HG02970 (cell line): ENCODE data around the gene TMTC1.
"Not testable (repeated sequence)": the region's sequence is repeated elsewhere in the genome, so short reads cannot be mapped to it uniquely, and the experiment has no call there.

Experiments used
- ATAC-seq: cut with Tn5 transposase; IDR thresholded peaks from one replicate; pipeline ENCODE4 v1.9.1; 2021; ENCODE audit warnings: mild to moderate bottlenecking, moderate library complexity, moderate number of reproducible peaks; ENCODE audit not compliant: unreplicated experiment, low FRiP score

The TMTC1 gene

DNA sequence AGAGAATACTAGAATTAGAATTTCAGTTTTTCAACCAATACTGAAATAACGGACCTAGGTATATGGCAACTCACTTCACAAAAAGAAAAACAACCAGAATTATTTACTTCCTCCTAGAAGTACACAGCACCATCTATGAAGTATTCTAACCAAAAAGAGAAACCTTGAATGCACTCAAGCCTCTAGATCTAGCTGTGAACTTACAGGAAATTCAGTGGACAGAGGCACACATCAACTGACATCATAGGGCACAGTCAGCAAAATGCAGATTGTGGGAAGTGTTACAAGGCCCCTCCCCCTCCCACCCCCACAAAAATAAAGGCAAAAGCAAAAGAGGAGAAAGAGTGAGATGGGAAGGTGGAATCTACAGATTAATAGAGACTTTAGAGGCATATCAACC is 102.4 kb downstream of the TMTC1 start:
- ATAC-seq, result no peak

DNA sequence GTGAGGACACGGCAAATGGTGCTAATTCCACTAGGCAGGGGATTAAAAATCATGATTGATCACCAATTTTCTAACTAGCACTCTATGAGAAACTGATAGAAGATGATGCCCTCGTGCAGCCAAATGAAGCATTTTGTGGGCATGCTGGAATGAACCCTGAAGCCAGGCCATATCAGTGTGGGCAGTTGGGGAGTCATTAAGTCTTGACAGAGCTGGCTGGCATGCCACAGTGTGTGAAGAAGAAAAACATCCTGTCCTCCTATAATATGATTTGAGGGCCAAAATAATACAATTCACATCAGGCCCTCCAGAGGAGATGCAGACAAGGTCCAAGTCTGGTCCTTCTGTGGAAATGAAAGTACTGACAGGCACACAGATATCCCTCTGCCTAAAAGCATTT is 107.1 kb downstream of the TMTC1 start:
- ATAC-seq, result no peak

DNA sequence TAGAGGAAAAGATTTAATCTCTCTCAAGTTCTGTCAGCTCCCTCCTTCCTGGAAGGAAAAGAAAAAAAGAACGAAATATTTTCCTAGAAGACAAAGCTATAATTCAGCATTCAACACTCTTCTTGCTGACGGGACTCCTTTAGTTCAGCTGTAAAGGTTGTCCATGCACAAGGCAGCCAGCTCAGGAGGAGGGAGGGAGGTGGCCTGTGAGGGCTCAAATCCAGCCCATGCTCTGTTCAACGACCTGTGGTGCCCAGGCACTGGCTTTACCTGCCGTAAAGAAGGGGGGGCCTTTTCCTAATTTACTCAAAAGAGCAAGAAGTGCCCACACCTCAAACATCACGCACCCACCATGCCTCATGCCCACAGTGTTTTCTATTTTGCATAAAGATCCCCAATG is 109.3 kb downstream of the TMTC1 start:
- no peak for ATAC-seq

DNA sequence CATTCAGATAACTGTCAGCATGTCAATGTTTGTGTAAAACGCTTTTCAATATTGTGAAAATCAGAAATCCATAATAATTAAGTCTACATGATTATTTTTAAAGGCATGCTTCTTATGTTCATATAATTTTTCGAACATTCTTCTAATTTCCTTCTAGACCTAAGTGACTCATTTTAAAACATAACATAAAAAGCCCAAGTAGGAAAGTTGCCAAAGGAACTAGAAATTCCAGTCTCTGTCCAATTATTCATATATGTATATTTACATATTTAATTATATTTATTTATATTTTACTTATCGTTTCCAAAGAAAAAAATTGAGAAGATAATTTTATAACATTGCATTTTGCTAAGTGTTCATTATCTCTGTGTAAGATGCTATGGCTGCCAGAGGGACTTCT is 110.4 kb downstream of the TMTC1 start:
- ATAC-seq, result no peak

- no peak for ATAC-seq
Observed at GRCh38 chr12:29672580-29672979, 111.2 kb downstream of the TMTC1 start.

GRCh38 chr12:29671742-29672141 is 112.0 kb downstream of the TMTC1 start:
- no peak for ATAC-seq

GRCh38 chr12:29667011-29667410 is 116.7 kb downstream of the TMTC1 start:
- ATAC-seq, result no peak

DNA sequence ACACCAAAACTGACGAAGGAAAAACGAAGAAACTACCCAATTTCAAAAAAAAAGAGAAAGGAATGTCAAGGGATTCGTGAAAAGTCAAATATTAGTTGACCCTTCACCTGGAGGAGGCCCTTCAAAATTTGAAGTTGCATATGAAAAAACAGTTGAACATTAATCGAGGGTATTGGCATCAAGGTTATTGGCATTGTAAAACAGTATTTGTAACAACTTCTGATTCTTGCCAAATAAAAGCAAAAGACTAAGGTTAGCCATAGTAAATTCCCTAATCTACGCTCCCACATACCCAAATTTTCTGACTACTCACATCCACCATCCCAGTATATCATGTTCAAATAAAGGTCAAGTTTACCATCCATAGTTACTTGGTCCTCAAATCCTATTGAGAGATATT is 118.6 kb downstream of the TMTC1 start:
- no peak for ATAC-seq

- ATAC-seq, result no peak
Observed at GRCh38 chr12:29662734-29663323, 120.9 kb downstream of the TMTC1 start.

- ATAC-seq, result no peak
Observed at GRCh38 chr12:29660847-29661246, 122.9 kb downstream of the TMTC1 start.

DNA sequence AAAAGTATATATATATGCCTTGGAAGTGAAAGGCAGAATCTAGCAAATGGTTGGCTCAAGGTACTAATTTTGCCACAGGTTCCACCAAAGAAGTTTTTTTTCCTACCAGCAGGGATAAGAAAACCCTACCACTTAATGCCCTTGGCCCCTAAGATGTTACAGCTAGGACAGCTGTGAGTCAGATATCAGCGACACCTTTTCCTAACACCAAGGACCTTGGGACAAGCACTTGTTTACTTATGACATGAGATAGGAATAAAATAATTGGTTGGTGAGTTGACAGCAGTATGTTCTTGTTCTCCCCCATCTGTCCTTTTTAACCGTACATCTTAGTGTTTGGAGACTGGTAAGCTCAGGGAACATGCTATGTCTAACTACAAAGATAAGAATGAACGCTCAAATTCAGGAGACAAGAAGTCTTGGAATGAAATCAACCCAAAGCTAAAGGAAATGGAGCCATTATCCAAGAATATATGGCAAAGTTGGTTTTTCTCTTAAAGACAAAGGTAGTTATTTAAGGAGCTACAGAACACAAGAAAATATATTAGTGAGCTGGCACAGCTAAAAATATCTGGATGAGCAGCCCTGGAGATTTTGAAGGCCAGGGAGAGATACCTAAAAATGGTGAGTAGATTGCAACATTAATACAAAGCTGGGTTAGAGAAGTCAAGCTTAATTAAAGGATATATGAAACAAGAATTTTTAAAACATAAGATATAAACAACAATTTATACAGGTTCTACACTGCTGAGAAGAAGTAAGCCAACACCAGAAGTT is 126.8 kb downstream of the TMTC1 start:
- no peak for ATAC-seq

DNA sequence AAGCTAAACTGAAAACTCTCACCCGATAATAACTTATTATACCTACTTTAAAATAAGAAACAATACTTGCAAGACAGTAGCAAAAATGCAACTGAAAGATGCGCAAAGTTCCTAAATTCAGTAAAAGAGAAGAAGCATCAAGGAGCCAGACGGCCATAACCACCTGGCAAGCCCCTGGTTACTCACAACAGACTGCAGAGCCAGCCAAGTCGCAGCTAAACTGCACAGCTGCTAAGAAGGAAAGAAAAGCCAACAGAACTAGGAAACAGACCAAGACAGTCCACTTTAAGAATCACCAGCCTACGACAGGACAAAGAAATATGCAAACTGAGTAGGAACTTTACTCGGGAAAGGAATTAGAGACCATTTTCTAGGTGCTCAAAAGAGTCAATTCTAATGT is 127.9 kb downstream of the TMTC1 start:
- no peak for ATAC-seq

GRCh38 chr12:29653286-29653685 is 130.5 kb downstream of the TMTC1 start:
- no peak for ATAC-seq

- no peak for ATAC-seq
Observed at GRCh38 chr12:29650371-29650770, 133.4 kb downstream of the TMTC1 start.

DNA sequence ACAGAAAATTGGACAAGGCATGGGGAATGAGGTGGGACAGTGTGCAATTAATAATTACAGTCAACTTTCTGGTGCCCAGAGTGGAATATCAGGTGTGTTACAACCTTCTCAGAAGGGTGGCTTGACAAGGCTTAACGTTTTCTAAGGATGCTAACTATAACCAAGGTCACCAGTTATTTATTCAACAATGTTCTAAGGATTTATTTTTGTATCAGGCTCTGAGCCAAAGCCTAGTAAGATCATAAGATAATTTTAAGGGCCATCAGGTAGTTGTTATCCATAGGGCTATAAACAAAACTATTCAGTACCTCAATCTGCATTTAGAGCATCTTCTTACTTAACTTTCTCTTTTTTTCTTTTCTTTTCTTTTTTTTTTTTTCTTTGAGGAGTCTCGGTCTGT is 134.0 kb downstream of the TMTC1 start:
- no peak for ATAC-seq

GRCh38 chr12:29644536-29645162 is 139.1 kb downstream of the TMTC1 start:
- ATAC-seq, result no peak

DNA sequence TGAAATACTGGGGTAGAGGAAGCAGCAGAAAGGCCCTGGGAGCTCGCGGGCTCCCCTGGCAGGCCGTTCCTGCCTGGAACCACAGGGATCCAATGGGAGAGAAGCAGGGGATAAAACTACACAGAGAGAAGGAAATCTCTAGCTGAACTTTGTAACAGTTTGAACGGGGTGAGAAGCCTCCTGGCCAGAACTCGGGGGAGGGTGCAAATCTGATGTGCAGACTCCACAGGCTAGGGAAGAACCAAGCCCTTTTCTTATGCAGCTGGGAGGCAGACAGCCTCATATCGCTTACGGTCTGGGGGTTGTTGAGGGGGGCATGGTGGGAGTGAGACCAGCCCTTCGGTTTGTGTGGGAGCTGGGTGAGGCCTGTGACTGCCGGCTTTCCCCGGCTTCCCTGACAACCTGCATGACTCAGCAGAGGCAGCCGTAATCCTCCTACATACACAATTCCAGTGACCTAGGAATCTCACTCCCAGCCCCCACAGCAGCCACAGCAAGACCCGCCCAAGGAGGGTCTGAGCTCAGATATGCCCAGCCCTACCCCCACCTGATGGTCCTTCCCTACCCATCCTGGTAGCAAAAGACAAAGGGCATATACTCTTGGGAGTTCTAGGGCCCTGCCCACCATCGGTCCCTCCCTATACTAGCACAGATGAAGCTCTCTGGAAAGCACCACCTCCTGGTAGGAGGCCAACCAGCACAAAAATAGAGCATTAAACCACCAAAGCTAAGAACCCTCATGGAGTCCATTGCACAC is 143.0 kb downstream of the TMTC1 start:
- ATAC-seq, result no peak

DNA sequence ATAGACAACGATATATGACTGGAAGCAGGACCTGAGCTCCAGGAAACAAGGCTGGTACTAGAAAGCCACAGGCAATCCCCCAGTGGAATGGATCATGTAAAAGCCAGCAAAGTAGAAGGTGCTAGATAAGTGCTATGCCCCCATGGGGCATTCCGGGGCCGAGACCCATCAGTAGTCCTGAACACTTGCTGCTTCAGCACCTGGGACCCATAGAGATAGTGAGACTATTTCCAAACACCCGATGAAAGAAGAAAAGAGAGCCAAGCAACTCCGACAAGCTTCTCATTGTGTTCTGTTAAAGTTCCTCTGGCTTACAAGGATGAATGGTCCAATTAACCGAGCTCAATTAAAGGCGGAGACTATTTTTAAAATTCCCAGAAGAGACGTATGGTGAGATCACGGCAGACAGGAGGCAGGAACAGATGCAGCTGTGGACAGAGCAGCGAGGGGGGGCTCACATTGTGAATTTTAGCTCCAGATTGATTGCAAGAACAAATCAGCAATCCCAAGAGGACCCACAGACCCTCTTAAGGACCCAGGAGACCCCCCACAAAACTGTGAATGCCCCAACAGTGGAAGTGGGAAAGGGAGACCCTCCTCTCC is 143.7 kb downstream of the TMTC1 start:
- no peak for ATAC-seq

GRCh38 chr12:29638528-29638927 is 145.2 kb downstream of the TMTC1 start:
- no peak for ATAC-seq

- no peak for ATAC-seq
Observed at GRCh38 chr12:29634057-29634456, 149.7 kb downstream of the TMTC1 start.

GRCh38 chr12:29630164-29630563 is 153.6 kb downstream of the TMTC1 start:
- ATAC-seq, result not testable (repeated sequence)
